ENCODE results near the gene AURKA.

DNA sequence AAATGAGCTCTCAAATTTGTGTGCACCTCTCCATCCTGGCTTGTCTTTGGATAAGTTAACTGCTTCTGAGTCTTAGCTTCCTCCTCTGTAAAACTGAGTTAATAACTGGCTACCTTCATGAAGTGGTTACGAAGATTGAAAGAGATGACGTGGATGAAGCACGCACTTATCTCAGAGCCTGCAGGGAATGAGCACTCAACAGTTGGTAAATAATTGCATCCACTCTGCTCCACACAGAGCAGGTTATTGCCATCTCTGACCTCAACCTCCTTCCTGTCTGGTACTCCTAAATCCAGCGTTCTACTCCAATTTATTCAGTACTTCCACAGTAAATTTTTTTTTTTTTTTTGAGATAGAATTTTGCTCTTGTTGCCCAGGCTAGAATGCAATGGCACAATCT, 6.9 kb downstream of the AURKA start:
- TF ChIP-seq CHD2 (IDR thresholded peaks at IDR 0.05; ENCODE audit: low read length) = no peak
- TF ChIP-seq, protein P1, sequence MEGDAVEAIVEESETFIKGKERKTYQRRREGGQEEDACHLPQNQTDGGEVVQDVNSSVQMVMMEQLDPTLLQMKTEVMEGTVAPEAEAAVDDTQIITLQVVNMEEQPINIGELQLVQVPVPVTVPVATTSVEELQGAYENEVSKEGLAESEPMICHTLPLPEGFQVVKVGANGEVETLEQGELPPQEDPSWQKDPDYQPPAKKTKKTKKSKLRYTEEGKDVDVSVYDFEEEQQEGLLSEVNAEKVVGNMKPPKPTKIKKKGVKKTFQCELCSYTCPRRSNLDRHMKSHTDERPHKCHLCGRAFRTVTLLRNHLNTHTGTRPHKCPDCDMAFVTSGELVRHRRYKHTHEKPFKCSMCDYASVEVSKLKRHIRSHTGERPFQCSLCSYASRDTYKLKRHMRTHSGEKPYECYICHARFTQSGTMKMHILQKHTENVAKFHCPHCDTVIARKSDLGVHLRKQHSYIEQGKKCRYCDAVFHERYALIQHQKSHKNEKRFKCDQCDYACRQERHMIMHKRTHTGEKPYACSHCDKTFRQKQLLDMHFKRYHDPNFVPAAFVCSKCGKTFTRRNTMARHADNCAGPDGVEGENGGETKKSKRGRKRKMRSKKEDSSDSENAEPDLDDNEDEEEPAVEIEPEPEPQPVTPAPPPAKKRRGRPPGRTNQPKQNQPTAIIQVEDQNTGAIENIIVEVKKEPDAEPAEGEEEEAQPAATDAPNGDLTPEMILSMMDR (IDR thresholded peaks at IDR 0.05; ENCODE audit: control extremely low read depth in 1 of 3, insufficient read depth in 1 of 3, low read depth in 1 of 3, low read length in 3 of 3) = no peak
- no peak for TF ChIP-seq SUZ12 (IDR thresholded peaks at IDR 0.05; ENCODE audit: low read length)
- TF ChIP-seq CEBPB (IDR thresholded peaks at IDR 0.05; ENCODE audit: low read depth, low read length) = no peak

Measured in H1 (cell line).